Karpas-422 (cell line): Measurements from ENCODE around the gene SLC6A6. TPM values are rescaled to one million over a fixed set of nuclear protein-coding genes. Genes with fewer than 3 reads are reported as not detected.

Experiments
- DNase-seq: peaks from one replicate; pipeline ENCODE4 v3.0.0-alpha.2; 2015
- H2AFZ ChIP-seq: fragments of 200-600 bp; sonication (generic); 2 replicates; pipeline ENCODE4 v1.6.1; 2014; ENCODE audit warnings: antibody characterized with exemption, low read length, mixed read lengths
- H3K27ac ChIP-seq: fragments of 200-600 bp; sonication (generic); 2 replicates; pipeline ENCODE4 v1.5.1; 2014; ENCODE audit warnings: mild to moderate bottlenecking, low read length, moderate library complexity
- H3K27me3 ChIP-seq: fragments of 200-600 bp; sonication (generic); 2 replicates; pipeline ENCODE4 v1.6.1; 2014; ENCODE audit warnings: low read length, mixed read lengths
- H3K36me3 ChIP-seq: fragments of 200-600 bp; sonication (generic); 2 replicates; pipeline ENCODE4 v1.6.1; 2014; ENCODE audit warnings: low read length, mixed read lengths; ENCODE audit not compliant: insufficient read depth
- H3K4me1 ChIP-seq: fragments of 200-600 bp; sonication (generic); 2 replicates; pipeline ENCODE4 v1.6.1; 2014; ENCODE audit warnings: mild to moderate bottlenecking, low read length, mixed read lengths
- H3K4me2 ChIP-seq: fragments of 200-600 bp; sonication (generic); 2 replicates; pipeline ENCODE4 v1.6.1; 2014; ENCODE audit warnings: low read length, low read depth, mild to moderate bottlenecking; ENCODE audit not compliant: poor library complexity, severe bottlenecking
- H3K4me3 ChIP-seq: fragments of 200-600 bp; sonication (generic); 2 replicates; pipeline ENCODE4 v1.5.1; 2014; ENCODE audit warnings: mild to moderate bottlenecking, antibody characterized with exemption, low read length, mixed read lengths
- H3K79me2 ChIP-seq: fragments of 200-600 bp; sonication (generic); 2 replicates; pipeline ENCODE4 v1.6.1; 2014; ENCODE audit warnings: mild to moderate bottlenecking, low read length, mixed read lengths
- H3K9ac ChIP-seq: fragments of 200-600 bp; sonication (generic); 2 replicates; pipeline ENCODE4 v1.6.0; 2014; ENCODE audit warnings: low read length
- H3K9me2 ChIP-seq: fragments of 200-600 bp; sonication (generic), shearing (Covaris generic); replicated peaks from 2 replicates; pipeline ENCODE4 v1.6.0; 2014; ENCODE audit warnings: mild to moderate bottlenecking, low read length, moderate library complexity; ENCODE audit not compliant: insufficient read depth
- H3K9me3 ChIP-seq: fragments of 300-700, 200-600 bp; sonication (generic); 2 replicates; pipeline ENCODE4 v1.6.1; 2014; ENCODE audit warnings: low read length, mixed read lengths
- H4K20me1 ChIP-seq: fragments of 200-600 bp; sonication (generic); 2 replicates; pipeline ENCODE4 v1.6.1; 2014; ENCODE audit warnings: mild to moderate bottlenecking, antibody characterized with exemption, low read length, low read depth; ENCODE audit not compliant: insufficient read depth
- total RNA-seq: library from RNA; depleted of rRNA; stranded (reverse); fragments of >200 nt; shearing (Covaris generic); gene quantifications from 2 replicates; pipeline ENCODE4 v1.2.3, GENCODE V29; 2014; ENCODE audit warnings: low replicate concordance

SLC6A6 gene
- total RNA-seq, 1 experiment from 2014 or later = 30.2 TPM

- no peaks in the 10 kb centered on the region for H3K79me2 ChIP-seq
- no peaks in the 10 kb centered on the region for H3K9me2 ChIP-seq
- no peak overlapping the region for H3K4me3 ChIP-seq
- no peaks in the 10 kb centered on the region for H3K9me3 ChIP-seq
- H3K4me2 ChIP-seq = no peak overlapping the region
- no peaks in the 10 kb centered on the region for H3K4me1 ChIP-seq
- no peak overlapping the region for H3K27ac ChIP-seq
- no peak overlapping the region for H2AFZ ChIP-seq
- DNase-seq = no peak
- 0 out of 2 replicates have a peak, but pooled peaks cover under 1% of the 10 kb centered on the region for H4K20me1 ChIP-seq
- no peaks in the 10 kb centered on the region for H3K27me3 ChIP-seq
- 0 out of 2 replicates have a peak, but pooled peaks cover 12% of the 10 kb centered on the region for H3K36me3 ChIP-seq
- no peak overlapping the region for H3K9ac ChIP-seq
Measured at GRCh38 chr3:14473411-14473891, 71.0 kb downstream of the SLC6A6 start.

DNA sequence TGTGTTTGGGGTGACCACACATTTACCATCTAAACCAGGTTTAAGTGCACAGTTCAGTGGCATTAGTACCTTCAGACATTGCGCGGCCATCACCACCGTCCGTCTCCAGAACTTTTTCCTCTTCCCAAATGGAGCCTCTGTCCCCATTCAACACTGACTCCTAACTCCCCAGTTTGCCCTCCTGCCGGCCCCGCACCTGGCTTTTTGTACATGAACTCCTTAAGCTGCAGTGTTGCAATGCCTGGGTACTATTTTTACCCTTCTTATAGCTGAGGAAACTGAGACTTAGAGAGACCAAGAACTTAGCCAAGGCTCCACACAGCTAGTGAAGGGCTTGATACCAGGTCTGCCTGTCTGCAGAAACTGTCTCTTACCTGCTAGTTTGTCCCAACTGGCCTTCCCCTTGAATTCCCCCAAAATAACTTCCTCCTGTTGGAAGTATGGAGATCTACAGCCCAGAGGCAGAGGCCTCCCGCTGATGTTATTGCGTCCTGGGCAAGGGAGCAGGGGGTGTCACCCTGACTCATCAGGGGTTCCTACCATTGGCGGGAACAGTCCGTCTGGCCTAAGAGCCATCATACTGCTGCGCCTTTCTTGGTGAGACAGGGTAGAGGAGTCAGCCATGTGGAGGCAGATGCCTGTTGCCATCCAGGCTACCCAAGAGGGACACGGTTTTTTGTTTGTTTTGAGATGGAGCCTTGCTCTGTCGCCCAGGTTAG is 72.1 kb downstream of the SLC6A6 start:
- Histone ChIP-seq H3K4me2 (no peak overlapping the region), H3K36me3 (peaks cover 17% of the 10 kb centered on the region; the same call in 1 of the 2 replicates), H2AFZ (no peak overlapping the region), H3K79me2 (no peaks in the 10 kb centered on the region), H3K4me3 (no peak overlapping the region), H3K9ac (no peak overlapping the region), H3K27ac (no peak overlapping the region), H3K9me3 (no peaks in the 10 kb centered on the region), H3K4me1 (no peaks in the 10 kb centered on the region), H3K9me2 (no peaks in the 10 kb centered on the region), H3K27me3 (no peaks in the 10 kb centered on the region), H4K20me1 (0 out of 2 replicates have a peak, but pooled peaks cover 3% of the 10 kb centered on the region)
- DNase-seq = no peak

- no peaks in the 10 kb centered on the region for H3K27me3 ChIP-seq
- 0 out of 2 replicates have a peak, but pooled peaks cover 3% of the 10 kb centered on the region for H4K20me1 ChIP-seq
- peaks cover 17% of the 10 kb centered on the region; the same call in 1 of the 2 replicates for H3K36me3 ChIP-seq
- no peak for DNase-seq
- no peaks in the 10 kb centered on the region for H3K4me1 ChIP-seq
- no peak overlapping the region for H3K9ac ChIP-seq
- H2AFZ ChIP-seq = no peak overlapping the region
- no peak overlapping the region for H3K4me2 ChIP-seq
- no peaks in the 10 kb centered on the region for H3K9me3 ChIP-seq
- no peaks in the 10 kb centered on the region for H3K9me2 ChIP-seq
- H3K79me2 ChIP-seq = no peaks in the 10 kb centered on the region
- H3K4me3 ChIP-seq = no peak overlapping the region
- no peak overlapping the region for H3K27ac ChIP-seq
Measured at GRCh38 chr3:14475621-14476020, 73.2 kb downstream of the SLC6A6 start.

- Histone ChIP-seq H3K27me3 (no peaks in the 10 kb centered on the region), H3K79me2 (no peaks in the 10 kb centered on the region), H3K9ac (no peak overlapping the region), H2AFZ (no peak overlapping the region), H3K4me3 (no peak overlapping the region), H3K4me1 (no peaks in the 10 kb centered on the region), H3K27ac (no peak overlapping the region), H4K20me1 (0 out of 2 replicates have a peak, but pooled peaks cover 3% of the 10 kb centered on the region), H3K9me3 (no peaks in the 10 kb centered on the region), H3K9me2 (no peaks in the 10 kb centered on the region), H3K36me3 (peaks cover 11% of the 10 kb centered on the region; the same call in 1 of the 2 replicates), H3K4me2 (no peak overlapping the region)
- DNase-seq = no peak
Measured at GRCh38 chr3:14476583-14477265, 74.3 kb downstream of the SLC6A6 start.

DNA sequence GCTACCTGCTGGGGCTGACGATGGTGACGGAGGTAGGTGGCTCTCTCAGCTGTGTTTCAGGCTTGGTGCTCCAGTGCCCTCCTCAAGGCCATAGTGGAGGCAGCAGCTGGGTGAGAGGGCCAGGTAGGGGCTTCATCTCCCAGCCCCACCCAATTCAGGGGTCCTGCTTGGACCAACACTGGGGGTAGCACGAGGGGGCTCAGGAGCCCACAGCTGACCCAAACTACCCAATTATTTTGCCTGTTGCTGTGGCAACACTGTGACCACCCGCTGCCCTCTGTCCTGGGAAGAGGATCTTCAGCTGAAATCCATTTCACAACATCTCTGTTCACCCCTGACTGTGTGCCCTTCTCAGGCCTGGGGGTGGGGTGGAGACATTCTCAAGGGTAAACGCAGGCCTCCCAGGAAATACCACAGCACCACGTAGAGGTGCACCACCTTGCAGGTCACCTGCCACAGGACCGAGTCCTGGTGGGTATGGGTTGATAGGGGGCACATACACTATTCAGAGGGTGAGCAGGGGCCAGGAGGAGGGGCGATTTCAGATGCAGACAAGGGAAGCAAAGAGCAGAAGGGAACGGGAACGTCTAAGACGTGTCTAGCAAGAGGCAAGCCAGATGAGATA is 75.0 kb downstream of the SLC6A6 start:
- Histone ChIP-seq H3K9ac (no peak overlapping the region), H2AFZ (no peak overlapping the region), H3K4me3 (no peak overlapping the region), H3K27me3 (no peaks in the 10 kb centered on the region), H3K36me3 (peaks cover 10% of the 10 kb centered on the region; the same call in 1 of the 2 replicates), H3K9me3 (no peaks in the 10 kb centered on the region), H3K79me2 (no peaks in the 10 kb centered on the region), H3K4me2 (no peak overlapping the region), H3K4me1 (no peaks in the 10 kb centered on the region), H4K20me1 (0 out of 2 replicates have a peak, but pooled peaks cover 3% of the 10 kb centered on the region), H3K27ac (no peak overlapping the region), H3K9me2 (no peaks in the 10 kb centered on the region)
- no peak for DNase-seq

GRCh38 chr3:14478956-14479550 is 76.6 kb downstream of the SLC6A6 start:
- no peaks in the 10 kb centered on the region for H3K4me1 ChIP-seq
- H3K4me2 ChIP-seq = no peak overlapping the region
- H3K9me2 ChIP-seq = no peaks in the 10 kb centered on the region
- H3K79me2 ChIP-seq = no peaks in the 10 kb centered on the region
- H4K20me1 ChIP-seq = 0 out of 2 replicates have a peak, but pooled peaks cover 3% of the 10 kb centered on the region
- H3K36me3 ChIP-seq = peaks cover 10% of the 10 kb centered on the region; the same call in 1 of the 2 replicates
- no peak for DNase-seq
- H3K9ac ChIP-seq = no peak overlapping the region
- H3K4me3 ChIP-seq = no peak overlapping the region
- no peak overlapping the region for H2AFZ ChIP-seq
- no peaks in the 10 kb centered on the region for H3K27me3 ChIP-seq
- H3K27ac ChIP-seq = no peak overlapping the region
- no peaks in the 10 kb centered on the region for H3K9me3 ChIP-seq

DNA sequence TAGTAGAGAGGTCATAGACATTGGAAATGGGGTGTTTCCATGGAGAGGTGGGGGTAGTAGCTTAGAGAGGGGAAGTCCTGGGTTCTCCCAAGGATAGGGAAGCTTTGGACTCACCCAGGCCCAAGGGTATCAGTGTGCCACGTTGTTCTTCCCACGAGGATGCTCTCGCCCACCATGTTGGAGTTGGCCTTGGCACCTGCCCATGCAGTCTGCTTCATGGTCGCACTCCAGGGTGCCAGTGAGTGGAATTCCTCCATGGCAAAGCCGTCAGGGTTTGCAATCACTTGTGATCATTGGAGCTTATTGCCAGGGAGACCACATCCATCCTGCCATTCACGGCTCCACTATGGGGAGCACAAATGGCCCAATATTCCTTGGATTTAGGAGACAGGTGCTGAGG is 77.2 kb downstream of the SLC6A6 start:
- no peak overlapping the region for H3K4me3 ChIP-seq
- H3K9ac ChIP-seq = no peak overlapping the region
- H3K36me3 ChIP-seq = peaks cover 10% of the 10 kb centered on the region; the same call in 1 of the 2 replicates
- no peaks in the 10 kb centered on the region for H3K27me3 ChIP-seq
- 0 out of 2 replicates have a peak, but pooled peaks cover 3% of the 10 kb centered on the region for H4K20me1 ChIP-seq
- no peaks in the 10 kb centered on the region for H3K79me2 ChIP-seq
- DNase-seq = no peak
- no peaks in the 10 kb centered on the region for H3K9me3 ChIP-seq
- no peak overlapping the region for H3K4me2 ChIP-seq
- no peaks in the 10 kb centered on the region for H3K9me2 ChIP-seq
- no peaks in the 10 kb centered on the region for H3K4me1 ChIP-seq
- no peak overlapping the region for H3K27ac ChIP-seq
- no peak overlapping the region for H2AFZ ChIP-seq
